ENCODE data around the gene GNAI1.

The GNAI1 gene

DNA sequence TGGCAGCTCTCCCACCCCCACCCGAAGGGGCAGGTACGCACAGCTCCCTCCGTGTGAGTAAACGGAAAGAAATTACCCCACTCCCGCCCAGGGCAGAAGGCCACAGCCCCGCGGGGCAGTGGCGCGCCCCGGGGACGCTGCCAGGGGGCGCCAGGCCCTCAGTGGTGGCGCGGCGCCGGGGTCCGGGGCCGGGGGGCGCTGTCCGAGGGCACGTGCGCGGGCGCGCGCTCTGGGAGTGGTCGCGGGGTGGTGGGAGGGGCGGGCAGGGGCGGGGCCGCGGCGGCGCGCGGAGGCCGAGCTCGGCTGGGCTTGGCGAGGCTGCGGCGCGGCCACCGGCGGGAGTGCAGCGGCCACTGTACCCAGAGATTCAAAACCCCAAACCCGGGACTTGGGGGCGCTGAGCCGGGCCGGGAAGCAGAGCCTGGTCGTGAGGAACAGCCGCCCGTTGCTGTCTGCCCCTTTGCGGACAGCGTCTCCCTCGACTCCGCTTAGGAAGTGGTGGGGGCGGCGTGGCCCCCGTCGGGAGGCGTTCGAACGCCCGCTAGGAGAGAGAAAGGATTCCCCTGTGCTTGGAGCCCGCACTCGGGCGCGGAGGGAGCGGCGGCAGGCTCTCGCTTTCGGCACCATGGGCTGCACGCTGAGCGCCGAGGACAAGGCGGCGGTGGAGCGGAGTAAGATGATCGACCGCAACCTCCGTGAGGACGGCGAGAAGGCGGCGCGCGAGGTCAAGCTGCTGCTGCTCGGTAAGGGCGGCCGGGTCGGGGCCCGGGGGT is at the start of gene GNAI1:
Gene GNAI1, plus strand, starts transcription at position 296 of the 773 bp plus-strand sequence. Its CDS starts 330 bp downstream, at position 626.
- peak; percentile 93 for DNase-seq (ENCODE audit: low read depth, low spot score)

DNA sequence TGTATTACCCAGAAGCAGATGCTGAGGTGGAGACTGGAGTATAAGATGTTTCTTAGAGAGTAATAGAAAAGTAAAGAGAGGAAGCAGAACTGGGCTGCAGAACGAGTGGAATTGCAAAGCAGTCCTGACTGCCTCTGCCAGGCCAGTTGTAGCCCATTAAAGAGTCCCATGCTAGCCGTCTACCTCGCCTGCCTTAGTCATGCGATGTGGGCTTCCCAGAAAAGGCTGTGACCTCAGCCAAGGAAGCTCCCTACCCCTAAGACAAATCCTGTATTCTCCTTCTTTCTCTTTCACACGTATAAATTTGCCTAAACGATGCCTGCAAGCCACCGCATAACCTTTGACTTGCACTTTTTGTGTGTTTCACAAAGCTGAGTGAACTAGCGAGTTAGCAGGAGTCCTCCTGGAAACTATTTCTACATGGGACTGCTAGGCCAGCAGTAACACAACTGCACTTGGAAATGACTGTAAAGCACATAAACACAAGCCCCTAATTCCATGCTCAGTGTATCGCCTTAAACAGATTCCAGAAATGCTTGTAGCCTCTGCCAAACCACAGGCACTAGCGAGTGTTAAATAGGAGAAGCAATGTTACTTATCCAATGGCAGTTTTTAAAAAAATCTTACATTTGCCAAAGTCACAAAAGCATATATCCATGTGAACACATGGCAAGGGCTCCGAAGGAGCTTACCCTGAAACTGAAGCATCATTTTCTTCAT is 47.4 kb upstream of the GNAI1 start:
- peak; percentile 90 for DNase-seq (ENCODE audit: low read depth, low spot score)

GRCh38 chr7:80087771-80088170 is 46.9 kb upstream of the GNAI1 start:
- no peak for DNase-seq (ENCODE audit: low read depth, low spot score)

DNA sequence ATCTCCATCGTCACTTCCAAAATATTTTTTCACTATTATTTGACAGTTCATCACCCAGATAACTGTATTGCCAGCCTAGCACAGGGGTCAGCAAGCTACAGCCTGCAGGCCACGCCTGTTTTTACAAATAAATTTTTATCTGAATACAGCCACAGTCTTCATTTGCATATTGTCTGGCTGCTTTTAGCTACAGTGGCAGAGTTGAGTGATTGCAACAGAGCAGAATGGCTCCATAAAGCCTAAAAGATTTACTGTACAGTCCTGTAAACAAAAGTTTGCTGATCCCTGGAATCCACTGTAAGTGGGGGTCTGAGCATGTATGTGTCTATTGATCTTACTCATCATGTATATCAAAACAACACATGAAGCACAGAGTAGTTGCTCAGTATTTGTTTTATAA is 45.9 kb upstream of the GNAI1 start:
- peak; percentile 42 for DNase-seq (ENCODE audit: low read depth, low spot score)

DNA sequence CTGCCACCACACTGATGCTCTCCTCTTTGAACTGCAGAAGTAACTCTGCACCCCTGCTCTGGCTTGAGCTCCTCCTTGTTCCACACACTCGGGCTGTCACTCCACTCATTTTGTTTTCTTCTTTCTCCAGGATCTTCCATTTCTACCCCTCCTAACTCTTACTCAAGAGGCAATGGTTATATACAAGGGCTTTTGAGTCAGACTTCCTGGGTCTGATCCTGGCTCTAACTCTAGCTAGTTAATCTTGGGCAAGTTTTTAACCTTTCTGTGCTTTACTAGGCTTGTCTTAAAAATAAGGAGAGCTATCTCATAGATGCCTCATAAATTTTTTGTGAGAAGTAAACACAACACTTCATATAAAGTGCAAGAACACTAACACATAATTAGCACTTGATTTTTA is 45.3 kb upstream of the GNAI1 start:
- no peak for DNase-seq (ENCODE audit: low read depth, low spot score)

GRCh38 chr7:80093349-80093748 is 41.3 kb upstream of the GNAI1 start:
- DNase-seq (ENCODE audit: low read depth, low spot score) = no peak

DNA sequence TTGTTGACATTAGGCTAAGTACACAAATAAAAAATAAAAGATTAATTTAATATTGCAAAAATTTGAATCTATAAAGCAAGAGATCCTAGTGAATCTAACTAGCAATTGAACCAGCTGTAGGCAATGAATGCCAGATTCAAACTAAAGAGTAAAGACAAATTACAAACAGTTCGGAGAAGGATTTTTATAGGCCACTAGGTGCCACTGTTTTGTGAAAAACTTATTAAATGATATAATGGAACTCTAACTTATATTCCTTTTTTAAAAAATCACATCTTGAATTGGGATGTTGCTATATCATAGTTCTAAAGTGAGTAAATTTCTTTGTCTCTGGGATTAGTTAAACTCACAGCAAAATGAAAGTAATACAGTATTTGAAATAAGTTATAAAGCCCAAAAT is 39.1 kb upstream of the GNAI1 start:
- DNase-seq (ENCODE audit: low read depth, low spot score) = peak; percentile 28

DNA sequence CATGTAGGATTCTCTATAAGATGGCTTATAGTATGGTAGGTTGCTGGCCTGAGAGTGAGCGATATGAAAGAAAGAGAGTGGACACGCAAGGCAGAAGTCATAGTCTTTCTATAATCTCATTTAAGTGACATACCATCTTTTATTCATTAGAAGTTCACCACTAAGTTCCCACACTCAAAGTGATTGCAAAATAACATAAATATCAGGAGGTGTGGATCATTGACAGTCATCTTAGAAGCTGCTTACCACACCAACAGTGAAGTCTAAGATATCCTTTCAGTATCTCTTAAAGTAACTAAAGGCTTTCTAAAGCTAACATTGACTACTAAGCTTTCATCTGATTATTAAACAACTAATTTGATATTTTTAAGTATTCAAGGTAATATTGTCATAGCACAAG is 36.9 kb upstream of the GNAI1 start:
- DNase-seq (ENCODE audit: low read depth, low spot score) = no peak

DNA sequence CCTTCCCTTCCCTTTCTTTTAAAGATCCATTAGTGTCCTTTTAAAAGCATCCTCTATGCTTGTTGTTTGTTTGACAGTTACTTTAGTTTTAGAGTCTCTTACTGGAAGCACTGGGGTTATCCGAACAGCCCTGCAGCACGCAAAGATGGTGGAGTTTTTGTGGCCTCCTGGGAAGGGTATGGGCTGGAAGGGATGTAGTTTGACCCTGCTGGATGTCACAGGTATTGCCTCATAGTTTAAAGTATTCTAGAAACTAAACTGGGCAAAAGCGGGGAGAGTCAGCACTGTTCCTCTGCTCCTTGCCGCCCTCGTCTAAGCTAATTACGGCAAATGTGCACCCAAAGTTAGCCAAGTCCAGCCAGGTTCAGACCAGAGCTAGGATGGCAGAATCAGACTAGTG is 35.8 kb upstream of the GNAI1 start:
- DNase-seq (ENCODE audit: low read depth, low spot score) = no peak

DNA sequence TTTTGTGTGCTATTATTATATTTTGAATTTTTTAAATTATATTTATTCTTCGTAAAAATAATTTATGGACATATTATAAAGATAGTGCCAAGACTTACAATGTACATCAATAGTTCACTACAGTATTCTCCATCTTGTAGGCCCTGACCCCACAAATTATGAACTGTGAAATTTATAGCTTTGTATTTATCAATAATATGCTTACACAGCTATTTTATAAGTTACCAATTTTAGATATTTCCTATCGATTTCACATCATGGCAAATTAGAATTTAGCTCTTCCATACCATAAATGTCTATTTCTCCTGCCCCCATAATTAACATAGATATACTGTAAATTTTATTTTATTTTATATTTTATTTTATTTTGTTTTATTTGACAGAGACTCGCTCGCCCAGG is 34.4 kb upstream of the GNAI1 start:
- DNase-seq (ENCODE audit: low read depth, low spot score) = no peak

DNA sequence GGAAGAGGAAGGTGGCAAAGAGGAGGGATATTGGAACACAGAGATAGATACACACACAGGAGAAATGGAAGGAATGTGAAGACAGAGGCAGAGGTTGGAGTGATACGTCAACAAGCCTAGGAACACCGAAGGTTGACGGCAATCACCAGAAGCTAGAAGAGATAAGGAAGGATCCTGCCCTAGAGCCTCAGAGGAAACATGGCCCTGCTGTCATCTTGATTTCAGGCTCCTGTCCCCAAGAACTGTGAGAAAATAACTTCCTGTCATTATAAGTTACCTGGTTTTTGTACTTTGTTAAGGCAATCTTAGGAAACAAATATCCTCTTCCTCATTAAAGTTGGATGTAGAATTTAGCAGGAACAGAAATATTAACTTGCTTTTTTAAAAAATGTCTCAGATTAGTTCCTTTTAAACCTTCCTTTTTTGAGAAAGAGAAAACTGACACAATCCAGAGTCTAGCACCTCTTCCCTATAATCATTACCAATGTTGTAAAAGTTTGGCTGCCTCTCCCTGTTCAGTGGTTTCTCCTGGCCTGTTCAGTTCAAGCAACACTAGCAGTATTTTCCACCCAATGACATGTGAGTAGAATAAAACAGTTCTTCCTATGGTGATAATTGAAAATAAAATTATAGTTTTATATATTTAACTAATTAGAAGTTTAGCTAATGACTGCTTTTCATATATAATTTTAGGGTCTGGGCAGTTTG is 28.8 kb upstream of the GNAI1 start:
- DNase-seq (ENCODE audit: low read depth, low spot score) = no peak

DNA sequence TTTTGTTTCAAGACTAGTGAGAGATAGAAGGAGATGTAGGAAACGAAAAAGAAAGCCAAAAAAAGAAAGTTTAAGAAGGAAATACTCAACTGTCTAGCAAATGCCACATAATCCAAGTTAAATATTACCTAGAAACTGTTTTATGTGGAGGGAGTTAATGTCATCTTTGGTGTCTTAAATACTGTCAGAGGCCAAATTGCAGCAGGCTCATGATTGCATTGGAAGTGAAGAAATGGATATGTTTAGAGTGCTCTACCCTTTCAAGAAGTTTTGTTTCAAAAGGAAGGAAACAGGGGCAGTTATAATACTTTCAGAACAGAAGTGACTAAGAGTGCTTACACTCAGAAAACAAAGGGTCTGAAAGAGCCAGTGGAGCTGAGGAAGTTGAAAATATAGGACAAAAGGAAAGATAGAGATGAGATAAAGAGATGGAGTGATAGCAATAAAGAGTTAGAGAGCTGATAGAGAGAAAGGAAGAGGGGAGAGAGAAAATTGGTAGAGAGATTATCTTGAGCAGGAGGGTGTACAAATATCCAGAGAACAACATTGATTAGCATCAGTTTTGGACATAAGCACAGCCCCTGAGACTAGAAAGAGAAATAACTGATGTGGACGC is 28.0 kb upstream of the GNAI1 start:
- DNase-seq (ENCODE audit: low read depth, low spot score) = no peak

DNA sequence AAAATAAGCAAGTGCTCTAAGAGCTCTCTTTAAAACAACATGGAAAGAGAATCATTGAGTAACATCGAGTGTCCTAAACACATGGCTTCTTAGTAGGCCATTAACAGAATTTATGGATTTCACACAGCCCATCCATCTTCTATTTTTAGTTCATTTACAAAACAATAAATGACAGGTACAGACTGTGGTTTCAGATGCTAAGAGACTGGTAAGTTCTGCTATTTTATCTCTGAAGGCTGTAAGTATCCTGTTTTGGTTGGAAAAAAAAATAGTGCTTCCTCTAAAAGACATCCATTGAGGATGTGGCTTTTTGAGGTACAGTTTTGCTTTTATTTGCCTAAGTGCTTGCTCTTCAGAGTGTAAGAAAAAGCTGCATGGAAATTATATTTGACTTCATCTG is 27.4 kb upstream of the GNAI1 start:
- no peak for DNase-seq (ENCODE audit: low read depth, low spot score)

GRCh38 chr7:80110376-80110775 is 24.3 kb upstream of the GNAI1 start:
- no peak for DNase-seq (ENCODE audit: low read depth, low spot score)

DNA sequence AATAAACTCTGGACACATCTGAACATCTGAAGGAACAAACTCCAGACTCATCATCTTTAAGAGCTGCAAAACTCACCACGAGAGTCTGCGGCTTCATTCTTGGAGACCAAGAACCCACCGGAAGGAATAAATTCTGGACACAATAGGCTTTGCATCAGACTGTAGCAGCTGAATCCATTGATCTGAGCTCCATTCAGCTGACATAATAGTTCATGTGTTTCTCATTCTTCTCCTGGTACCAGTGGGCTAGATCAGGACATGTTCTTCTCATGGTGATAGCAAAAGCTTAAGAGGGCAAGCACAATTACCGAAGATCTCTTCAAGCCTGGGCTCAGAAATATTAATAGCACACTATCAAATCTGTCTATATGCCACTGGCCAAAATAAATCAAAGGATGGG is 20.5 kb upstream of the GNAI1 start:
- DNase-seq (ENCODE audit: low read depth, low spot score) = no peak

- DNase-seq (ENCODE audit: low read depth, low spot score) = no peak
These were observed 9.9 kb upstream of the GNAI1 start for GRCh38 chr7:80124526-80125264.

DNA sequence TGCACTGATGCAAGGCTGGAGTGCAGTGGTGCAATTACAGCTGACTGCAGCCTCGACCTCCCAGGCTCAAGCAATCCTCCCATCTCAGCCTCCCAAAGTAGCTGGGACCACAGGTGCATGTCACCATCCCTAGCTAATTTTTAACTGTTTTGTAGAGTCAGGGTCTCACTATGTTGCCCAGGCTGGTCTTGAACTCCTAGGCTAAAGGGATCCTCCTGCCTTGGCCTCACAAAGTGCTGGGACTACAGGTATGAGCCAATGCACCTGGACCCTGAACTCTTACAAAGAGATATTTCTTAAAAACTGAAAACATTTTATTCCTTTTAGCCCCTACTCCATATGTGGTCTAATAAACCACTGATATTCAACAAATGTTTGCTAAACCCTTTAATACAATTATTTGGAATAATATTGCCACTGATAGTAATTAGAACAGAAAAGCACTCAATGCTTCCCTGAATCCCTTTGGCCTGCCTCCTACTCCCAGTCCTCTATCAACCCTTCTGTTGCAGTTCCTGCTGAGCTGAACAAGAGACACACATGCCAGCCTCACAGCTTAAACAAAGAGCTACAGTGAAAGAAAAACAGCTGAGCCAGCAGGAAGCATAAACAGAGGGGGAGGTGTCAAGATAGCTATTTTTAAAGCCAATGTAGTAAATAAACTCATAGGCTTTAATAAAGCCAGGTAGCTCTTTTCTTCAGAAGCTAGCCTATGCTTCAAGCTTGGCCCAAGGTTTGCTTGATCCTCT is 7.0 kb upstream of the GNAI1 start:
- DNase-seq (ENCODE audit: low read depth, low spot score) = peak; percentile 69

DNA sequence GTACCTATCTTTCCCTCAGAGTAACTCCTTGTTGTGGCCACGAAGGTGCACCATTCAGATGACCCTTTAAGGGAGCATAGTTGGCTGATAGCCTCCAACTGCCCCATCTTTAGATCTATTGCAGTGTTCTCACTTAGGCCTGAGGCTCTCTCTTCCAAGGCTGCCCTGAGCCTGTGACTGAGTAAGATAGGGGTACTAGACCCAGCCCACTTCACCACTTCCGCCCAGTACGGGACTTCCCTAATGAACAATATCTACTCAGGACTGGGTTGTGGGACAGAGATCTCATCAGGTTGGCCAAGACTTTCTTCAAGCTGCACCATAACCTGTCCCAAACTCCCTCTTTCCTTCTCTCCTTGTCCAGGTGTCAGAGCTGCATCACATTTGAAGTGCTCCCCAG is 5.7 kb upstream of the GNAI1 start:
- DNase-seq (ENCODE audit: low read depth, low spot score) = no peak

DNA sequence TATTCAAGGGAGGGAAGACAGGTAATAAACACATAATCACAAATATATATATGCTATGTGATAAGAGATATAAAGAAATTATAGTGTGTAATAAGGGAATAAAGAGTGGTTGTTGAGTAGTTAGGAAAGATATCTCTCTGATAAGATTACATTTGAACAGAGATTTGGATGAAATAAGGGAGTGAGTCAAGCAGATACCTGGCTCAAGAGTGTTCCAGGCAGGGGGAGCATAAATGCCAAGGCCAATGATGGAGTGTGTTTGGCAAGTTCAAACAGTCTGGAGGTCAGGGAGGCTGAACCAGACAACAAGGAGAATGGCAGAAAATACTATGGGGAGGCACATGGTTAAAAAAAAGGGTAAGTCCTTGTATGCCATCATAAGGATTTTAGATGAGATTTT is 4.8 kb upstream of the GNAI1 start:
- DNase-seq (ENCODE audit: low read depth, low spot score) = no peak

DNA sequence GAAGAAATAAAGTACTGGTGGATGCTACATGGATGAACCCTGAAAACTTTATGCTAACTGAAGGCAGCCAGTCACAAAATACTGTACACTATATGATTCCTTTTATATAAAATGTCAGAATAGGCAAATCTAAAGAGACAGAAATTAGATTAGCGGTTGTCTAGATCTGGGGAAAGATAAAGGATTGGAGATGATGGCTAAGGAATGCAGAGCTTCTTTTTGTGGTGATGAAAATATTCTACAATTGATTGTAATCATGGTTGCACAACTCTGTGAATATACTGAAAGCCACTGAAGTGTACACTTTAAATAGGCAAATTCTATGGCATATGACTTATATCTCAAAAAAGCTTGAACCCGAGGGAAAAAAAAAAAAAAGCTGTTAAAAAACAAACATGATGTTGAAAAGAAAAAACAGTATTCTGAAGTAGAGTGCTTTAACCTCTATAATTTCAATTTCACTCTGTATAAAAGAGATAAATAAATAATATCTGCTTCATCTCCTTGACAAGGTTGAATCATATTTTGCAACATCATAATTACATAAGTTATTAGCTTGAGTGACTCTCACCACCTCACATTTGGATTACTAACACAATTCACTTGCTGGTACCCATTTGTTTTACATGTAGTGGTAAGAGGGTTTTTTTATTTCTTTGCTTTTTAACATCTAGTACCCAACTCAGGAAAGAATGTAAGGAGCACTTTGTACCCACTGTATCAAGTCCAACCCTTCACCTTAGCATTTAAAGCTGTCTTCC is 2.8 kb upstream of the GNAI1 start:
- no peak for DNase-seq (ENCODE audit: low read depth, low spot score)

Measured in astrocyte of the hippocampus (primary cell).